GM19395 (cell line): ENCODE results near the gene CD63.
"Not testable (repeated sequence)": the region's sequence is repeated elsewhere in the genome, so short reads cannot be mapped to it uniquely, and the experiment has no call there.

ENCODE experiments used
- ATAC-seq: cut with Tn5 transposase; IDR thresholded peaks from one replicate; pipeline ENCODE4 v1.9.1; 2021; ENCODE audit warnings: mild to moderate bottlenecking, moderate library complexity; ENCODE audit not compliant: unreplicated experiment

The CD63 gene

GRCh38 chr12:55728939-55729818, at the start of gene CD63:
Gene CD63, minus strand, starts transcription at chr12:55729009. Its CDS starts 668 bp downstream, at chr12:55728341.
- peak; percentile 72 for ATAC-seq

DNA sequence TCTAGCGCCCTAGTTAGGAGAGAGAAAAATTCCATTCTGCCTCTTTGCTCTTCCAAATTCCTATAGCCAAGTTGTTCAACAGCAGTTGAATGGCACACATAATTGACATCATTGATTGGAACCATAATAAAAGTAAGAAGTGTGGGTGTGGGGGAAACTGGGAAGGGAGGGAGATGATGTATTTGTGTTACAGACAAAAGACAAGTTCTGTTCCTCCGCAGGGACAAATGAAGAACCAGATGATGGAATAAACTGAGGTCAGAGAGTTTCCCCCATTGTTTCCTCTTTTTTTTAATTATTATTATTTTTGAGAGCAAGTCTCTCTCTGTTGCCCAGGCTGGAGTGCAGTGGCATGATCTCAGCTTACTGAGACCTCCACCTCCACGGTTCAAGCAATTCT, 49.0 kb upstream of the CD63 start:
- ATAC-seq: no peak

- no peak for ATAC-seq
Measured at GRCh38 chr12:55771736-55772135, 42.9 kb upstream of the CD63 start.

DNA sequence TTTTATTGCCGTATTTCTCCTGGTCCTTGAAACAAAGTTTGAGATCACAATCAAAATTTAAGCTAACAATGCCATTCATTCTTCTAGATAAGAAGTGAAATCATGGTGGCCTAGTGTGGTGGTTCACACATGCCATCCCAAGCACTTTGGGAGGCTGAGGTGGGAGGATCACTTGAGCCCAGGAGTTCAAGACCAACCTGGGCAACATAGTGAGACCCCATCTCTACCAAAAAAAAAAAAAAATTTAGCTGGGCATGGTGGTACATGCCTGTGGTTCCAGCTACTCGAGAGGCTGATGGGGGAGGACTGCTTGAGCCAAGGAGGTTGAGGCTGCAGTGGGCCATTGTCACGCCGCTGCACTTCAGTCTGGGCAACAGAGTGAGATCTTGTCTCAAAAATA, 38.3 kb upstream of the CD63 start:
- no peak for ATAC-seq

- no peak for ATAC-seq
Measured at GRCh38 chr12:55765736-55766290, 37.0 kb upstream of the CD63 start.

DNA sequence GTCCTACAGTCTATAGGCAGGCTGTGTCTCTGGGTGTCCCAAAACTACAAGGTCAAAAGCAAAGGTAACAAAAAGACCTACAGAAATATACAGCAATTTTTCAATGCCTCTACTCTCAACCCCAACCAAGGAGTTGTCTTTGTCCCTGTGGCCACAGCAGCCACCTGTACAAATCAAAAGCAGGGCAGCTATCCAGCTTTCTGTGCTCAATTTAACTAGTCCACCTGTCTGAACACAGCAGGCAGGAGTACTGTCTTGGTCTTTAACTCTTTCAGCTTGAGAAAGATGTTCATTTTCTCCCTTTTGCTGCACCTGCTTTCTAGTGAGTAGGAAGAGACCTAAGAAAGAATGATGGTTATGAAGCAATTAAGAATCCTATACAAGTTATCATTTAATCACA, 33.8 kb upstream of the CD63 start:
- no peak for ATAC-seq

GRCh38 chr12:55760663-55761062, 31.9 kb upstream of the CD63 start:
- no peak for ATAC-seq

- ATAC-seq: not testable (repeated sequence)
Measured at GRCh38 chr12:55758575-55758974, 29.8 kb upstream of the CD63 start.

GRCh38 chr12:55757701-55758100, 28.9 kb upstream of the CD63 start:
- no peak for ATAC-seq

GRCh38 chr12:55755246-55755645, 26.4 kb upstream of the CD63 start:
- no peak for ATAC-seq

GRCh38 chr12:55748230-55748993, 19.6 kb upstream of the CD63 start:
- no peak for ATAC-seq

- no peak for ATAC-seq
Measured at GRCh38 chr12:55746913-55747231, 18.1 kb upstream of the CD63 start.

GRCh38 chr12:55746174-55746912, 17.5 kb upstream of the CD63 start:
- ATAC-seq: no peak

- no peak for ATAC-seq
Measured at GRCh38 chr12:55745361-55746173, 16.8 kb upstream of the CD63 start.

DNA sequence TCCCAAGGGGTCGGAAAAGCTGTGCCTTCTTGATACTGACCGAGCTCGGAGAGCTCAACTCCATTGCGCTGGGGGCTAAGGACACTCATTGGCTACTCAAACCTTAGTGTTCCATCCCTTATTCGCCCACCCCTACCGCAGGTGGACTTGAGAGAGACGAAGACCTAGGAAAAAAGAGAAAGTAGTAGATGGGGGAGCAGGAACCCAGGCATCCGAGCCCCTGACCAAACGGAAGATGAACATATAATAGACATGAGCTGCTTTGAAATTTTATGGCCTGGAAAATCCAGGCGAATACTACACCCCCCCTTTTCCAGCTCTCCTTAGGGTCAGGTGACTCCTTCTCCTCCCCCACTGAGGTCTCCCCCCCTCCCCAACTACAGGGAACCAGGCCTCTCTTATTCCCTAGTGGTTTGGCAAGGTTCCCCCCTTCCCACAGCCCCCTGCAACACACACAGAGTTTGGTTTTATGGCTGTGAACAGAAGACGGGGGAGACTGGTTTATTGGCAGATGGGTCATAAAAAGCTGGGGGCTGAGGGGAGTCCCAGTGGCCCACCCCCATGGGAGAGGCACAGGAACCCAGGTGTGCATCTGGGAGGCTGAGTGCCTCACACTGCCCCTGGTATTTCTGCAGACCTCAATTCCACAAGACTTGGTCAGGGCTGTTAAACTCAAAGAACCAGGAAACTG, 15.7 kb upstream of the CD63 start:
- no peak for ATAC-seq

- peak; percentile 55 for ATAC-seq
Measured at GRCh38 chr12:55743406-55744339, 14.9 kb upstream of the CD63 start.

- peak; percentile 38 for ATAC-seq
Measured at GRCh38 chr12:55742719-55743405, 14.1 kb upstream of the CD63 start, which contains the start of gene GDF11. Gene GDF11, plus strand, starts transcription at chr12:55743122. Its CDS starts 195 bp downstream, at chr12:55743317.
